RPMI8226 (cell line): Measurements from ENCODE around the gene ITPA.
"Not testable (repeated sequence)": the region's sequence is repeated elsewhere in the genome, so short reads cannot be mapped to it uniquely, and the experiment has no call there.

Experiments used
- DNase-seq: peaks from one replicate; pipeline ENCODE4 v3.0.0-alpha.2; 2015

Gene ITPA

DNA sequence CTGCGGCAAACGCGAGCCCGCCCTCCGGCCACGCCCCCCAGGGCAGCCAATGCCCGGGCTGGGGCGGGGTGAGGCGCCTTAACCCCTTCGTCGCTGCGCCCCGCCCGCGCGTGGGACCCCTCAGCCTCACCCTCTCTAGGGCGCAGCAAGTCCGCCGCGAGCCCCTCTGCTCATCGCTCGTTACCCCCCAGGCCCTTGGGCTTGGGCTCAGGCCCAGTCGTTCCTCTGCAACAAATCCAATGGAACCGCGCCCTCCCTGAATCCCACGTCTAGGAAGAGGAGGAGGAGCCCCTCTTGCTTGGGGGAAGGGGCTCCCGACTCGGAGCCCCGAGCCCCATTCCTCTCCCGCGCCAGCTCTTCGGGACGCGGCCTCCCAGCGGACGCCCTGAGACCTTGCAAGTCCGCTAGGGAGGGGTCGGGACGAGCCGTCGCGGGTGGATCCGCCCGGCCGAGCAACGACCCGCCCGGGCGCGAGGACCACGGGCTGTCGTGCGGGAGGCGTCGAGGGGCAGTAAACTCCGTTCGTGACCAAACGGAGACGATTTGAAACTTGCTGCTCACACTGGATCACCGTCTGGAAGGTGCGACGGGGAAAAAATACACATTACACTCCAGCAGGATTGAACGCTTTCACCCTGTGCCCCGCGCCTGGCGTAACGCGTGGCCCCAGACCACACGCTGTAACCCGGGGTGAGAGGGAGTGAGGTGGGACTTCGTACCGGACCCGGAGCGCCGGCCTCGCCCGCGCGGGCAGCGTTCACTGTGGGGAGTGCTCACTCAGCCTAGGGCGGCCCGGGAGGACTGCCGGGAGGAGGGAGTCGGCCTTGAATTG, 35.5 kb upstream of the ITPA start:
- DNase-seq = peak; percentile 94

DNA sequence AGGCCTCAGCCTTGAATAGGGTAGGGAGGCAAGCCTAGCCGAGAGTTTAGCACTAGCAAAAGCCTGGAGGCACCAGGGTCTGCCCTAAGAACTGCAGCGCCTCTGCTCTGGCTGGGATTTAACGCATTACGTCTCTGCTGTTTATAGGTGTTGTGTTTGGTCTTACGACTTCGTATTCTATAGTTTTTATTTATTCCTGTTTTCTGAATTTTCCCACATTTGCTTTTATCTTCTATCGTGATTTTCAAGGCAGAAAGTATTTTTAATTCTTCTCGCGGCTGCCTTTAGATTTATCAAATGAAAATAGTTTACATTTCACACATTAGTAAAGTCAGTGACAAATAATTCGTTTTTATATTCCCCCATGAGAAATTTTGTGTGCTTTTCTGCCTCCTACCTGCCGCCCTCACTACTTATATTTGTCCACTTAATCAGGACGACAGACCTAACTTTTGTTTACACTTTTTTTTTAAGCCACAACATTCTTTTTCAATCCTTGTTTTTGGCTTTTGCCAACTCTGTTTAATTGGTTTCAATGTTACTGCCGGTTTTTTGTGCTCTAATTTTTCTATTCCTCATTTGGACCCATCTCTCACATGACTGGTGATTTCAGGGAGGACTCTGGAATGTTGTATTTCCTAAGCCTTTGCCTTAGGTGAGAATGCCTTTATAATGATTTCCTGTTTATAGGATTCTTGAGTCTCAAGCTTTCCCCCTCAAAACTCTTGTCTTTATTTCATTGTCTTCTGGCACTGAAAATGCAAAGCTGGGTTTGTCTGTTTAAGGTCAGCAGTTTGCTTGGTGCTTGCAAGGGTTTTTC, 34.6 kb upstream of the ITPA start:
- DNase-seq = no peak

DNA sequence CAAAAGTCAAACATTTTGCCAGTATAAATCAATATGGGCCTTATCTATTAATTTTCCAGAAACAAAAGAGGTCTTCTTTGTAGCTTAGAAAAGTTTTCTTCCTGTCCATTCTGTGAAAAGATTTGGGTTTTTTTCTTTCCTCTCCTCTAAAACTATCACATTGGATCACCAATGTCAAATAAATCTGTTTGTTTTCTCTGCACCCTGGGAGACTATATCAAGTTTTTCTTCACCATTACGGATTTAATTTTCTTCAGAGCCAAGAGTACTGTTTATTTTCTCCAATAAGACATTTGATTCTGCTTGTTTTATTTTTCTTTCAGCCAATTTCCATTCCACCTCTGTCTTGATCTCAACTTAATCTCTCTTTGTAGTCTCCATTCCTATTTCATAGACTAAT, 34.0 kb upstream of the ITPA start:
- no peak for DNase-seq

DNA sequence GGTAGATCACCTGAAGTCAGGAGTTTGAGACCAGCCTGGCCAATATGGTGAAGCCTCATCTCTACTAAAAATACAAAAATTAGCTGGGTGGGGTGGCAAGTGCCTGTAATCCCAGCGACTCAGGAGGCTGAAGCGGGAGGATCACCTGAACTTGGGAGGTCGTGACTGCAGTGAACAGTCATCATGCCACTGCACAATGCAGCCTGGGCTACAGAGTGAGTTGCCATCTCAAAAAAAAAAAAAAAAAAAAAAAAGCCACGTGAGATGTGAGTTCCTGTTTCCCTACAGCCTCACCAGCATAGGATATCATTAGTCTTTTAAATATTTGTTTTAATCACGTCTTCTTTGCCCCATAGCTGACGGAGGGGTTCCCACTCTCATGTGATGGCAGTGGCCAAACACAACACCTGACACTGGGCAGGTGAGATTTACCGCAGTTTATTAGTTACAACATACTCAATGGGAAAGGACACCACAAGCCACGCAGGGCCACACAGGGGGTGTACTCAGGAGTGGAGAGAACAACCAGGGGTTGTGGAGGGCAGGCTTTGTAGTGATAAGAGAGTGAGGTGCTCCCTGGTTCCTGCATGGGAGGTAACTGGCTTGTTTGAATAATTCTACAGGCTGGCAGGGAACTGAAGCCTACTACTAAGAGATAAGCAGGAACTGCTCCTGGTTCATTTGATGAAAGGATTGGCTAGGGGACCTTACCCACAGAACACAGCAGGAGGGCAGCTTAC, 31.4 kb upstream of the ITPA start:
- DNase-seq = no peak

DNA sequence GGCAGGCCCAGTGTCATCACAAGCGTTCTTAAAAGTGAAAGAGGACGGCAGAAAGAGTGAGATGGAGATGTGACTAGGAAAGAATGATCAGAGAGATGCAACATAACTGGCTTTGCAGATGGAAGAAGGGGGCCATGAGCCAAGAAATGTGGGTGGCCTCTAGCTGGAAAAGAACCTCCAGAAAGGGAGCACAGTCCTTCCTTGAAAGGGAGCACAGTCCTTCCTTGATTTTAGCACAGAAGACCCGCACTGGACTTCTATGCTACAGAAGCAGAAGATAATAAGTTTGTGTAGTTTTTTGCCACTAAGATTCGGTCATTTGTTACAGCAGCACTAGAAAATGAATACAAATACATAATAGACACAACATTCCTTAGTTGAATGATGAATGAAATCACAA, 29.0 kb upstream of the ITPA start:
- no peak for DNase-seq

- no peak for DNase-seq
Observed at GRCh38 chr20:3181270-3181669, 28.0 kb upstream of the ITPA start.

- not testable (repeated sequence) for DNase-seq
Observed at GRCh38 chr20:3182429-3182828, 26.9 kb upstream of the ITPA start.

- no peak for DNase-seq
Observed at GRCh38 chr20:3183896-3184612, 25.2 kb upstream of the ITPA start.

GRCh38 chr20:3187861-3188260, 21.4 kb upstream of the ITPA start:
- DNase-seq = not testable (repeated sequence)

- DNase-seq = no peak
Observed at GRCh38 chr20:3188823-3189413, 20.4 kb upstream of the ITPA start.

DNA sequence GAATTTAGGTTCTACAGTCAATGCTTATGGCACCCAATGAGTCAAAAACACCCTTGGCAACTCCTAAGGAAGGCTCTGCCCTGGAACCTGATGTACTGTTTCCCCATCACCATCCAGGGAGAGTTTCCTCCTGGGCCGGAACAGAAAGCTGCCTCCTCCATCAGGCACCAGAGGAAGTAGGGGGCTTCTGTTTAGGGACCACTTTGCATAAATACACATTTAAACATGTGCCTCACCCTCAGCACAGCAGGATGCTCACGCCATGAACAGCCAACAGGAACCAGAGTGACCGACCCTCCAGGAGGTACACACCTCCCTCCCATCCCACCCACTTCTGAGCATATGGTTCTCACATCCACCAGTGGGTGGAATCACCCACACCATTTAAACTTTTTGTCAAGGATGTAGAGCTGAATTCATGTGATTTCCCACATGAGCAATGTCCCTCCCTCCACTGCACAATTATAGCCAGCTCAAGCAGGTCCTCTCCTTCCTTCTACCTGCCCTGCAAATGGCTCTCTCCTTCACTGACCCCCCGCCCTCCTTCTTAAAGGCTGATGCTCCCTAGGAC, 19.7 kb upstream of the ITPA start:
- DNase-seq = no peak

DNA sequence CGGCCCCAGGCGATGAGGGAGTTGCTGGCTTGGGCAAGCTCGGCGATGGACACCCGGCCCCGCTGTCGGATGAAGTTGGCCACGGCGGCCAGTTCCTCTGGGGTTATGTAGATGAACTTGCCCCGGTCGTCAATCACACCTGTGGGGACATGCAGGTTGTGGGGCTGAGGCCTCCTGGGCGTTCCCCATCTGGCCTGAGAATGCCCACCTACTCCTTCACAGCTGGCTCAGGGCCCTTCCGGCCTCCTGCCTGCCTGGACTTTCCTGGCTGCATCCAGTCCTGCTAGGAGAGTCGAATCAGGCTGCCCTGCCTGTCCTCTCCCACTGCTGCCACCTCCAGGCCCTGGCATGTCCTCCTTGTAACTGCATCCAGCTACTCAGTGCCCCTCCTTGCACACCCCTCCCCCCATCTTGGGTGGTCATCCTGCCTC, 18.6 kb upstream of the ITPA start:
- DNase-seq = no peak

GRCh38 chr20:3192226-3193015, 16.9 kb upstream of the ITPA start:
- no peak for DNase-seq

- no peak for DNase-seq
Observed at GRCh38 chr20:3193806-3194616, 15.3 kb upstream of the ITPA start.

- DNase-seq = no peak
Observed at GRCh38 chr20:3194617-3195280, 14.5 kb upstream of the ITPA start.

DNA sequence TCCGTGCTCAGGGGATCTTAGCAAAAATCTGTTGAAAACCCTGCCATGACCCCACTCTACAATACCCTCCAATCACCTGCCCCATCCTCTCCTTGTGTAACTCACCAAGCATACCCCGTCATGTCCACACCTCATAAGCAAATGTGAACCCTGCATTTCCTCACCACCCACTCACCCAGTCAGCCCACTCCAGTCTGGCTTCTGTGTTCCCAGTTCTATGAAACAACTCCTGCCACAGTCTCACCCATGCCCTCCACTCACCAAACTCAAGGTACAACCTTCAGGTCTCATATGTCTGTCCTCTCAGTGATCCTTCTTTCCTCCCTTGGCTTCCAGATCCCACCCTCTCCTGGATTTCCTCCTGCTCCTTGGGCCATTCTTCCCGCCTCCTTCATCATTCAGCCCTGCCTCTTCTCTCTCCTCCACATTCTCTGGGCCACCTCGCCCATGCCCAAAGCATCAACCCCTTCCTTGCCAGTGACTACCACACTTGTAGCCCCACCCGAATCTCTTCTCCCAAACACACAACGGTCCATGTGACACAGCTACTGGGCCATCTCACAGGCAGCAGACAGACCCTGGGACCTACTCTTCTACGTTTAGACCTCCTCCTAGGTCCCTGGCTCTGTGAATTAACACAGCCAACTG, 13.6 kb upstream of the ITPA start:
- DNase-seq = no peak

DNA sequence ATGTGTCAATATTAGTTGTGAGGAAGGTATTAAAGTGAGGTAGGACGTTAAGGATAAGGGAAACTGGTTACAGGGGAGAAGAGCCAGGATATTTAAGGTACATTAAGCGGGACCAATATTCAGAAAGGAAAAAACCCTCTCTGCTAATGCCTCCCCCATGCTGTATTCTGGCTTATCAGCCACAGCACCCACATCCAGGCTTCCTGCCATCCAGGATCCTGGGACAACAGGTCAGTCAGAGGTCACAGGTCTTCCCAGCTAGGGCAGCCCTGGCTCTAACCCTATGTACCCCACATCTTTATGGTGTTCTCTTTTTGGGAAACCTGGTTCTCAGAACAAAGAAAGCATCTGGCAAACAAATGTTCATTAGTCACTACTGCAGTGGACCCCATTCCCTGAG, 10.1 kb upstream of the ITPA start:
- no peak for DNase-seq

DNA sequence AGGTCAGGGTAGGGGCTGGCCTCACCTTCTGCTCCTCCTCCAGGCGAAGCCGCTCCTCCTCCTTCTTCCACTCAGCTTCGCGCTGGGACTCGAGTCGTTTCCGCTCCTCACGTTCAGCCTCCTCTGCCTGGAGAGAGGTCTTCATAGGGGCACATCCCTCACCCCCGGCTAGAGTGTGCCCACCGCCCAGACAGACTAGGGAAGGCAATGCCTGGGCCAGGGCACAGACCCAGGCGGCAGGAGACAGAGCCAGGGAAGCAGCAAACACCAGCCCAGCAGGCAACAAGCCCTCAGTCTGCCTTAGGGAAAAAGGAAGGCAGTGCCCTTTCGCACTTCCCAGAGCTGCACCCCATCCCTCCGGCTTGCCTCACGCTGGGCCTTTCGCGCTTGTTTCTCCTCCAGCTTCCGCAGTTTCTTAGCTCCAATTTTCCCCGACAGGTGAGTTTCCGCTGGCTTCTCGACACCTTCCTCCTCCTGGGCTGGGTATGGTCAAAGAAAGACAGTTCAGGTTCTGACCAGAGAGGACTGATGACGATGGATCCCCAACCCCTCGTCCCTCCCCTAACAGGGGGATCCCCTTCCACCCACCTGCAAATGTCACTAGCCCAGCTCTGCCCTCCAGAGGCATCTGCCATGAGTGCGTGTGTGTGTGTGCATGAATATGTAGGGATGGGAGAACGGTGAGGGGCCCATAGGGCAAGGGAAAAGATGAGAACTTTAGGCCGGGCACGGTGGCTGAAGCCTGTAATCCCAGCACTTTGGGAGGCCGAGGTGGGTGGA, 9.1 kb upstream of the ITPA start:
- DNase-seq = no peak
